SK-N-SH (cell line): Measurements from ENCODE around the gene STON1. TPM values are rescaled to one million over a fixed set of nuclear protein-coding genes. Genes with fewer than 3 reads are reported as not detected.

Source experiments
- CTCF ChIA-PET: fragments of 300-600, 350-600 bp; formaldehyde crosslinking; extraction: SDS; loops from one replicate; lab custom pipeline; 2021; lab: Yijun Ruan, JAX
- POLR2A ChIA-PET: fragments of 350-600 bp; sonication (Branson Sonifier 250); formaldehyde crosslinking; extraction: SDS; loops from one replicate; lab custom pipeline; 2020; ENCODE audit warnings: antibody characterized with exemption, inconsistent platforms; lab: Yijun Ruan, JAX
- DNase-seq: peaks from one replicate; pipeline ENCODE4 v3.0.0; 2012
- H2AFZ ChIP-seq: fragments of 200-600 bp; sonication (generic); 2 replicates; pipeline ENCODE4 v1.8.1; 2016; ENCODE audit warnings: antibody characterized with exemption, mild to moderate bottlenecking, low read depth
- H3F3A ChIP-seq: fragments of 200-600 bp; sonication (generic); replicated peaks from 2 replicates; pipeline ENCODE3; 2016; ENCODE audit warnings: antibody characterized with exemption, mild to moderate bottlenecking; ENCODE audit not compliant: insufficient read depth
- H3K27ac ChIP-seq, 2 experiments: fragments of 200-500 bp in 1 of 2; fragments of 200-600 bp in 1 of 2; sonication (Bioruptor generic) in 1 of 2; sonication (generic), shearing (Covaris generic) in 1 of 2; 2 replicates each; pipeline versions ENCODE4 v1.5.1 to v1.6.1; 2014 to 2016; ENCODE audit warnings: low read depth in 2 of 2, inconsistent platforms in 1 of 2, low read length in 1 of 2, mild to moderate bottlenecking in 1 of 2, mixed read lengths in 1 of 2
- H3K27me3 ChIP-seq: fragments of 200-600 bp; sonication (generic), shearing (Covaris generic); 2 replicates; pipeline ENCODE4 v1.6.1; 2016; ENCODE audit warnings: mixed run types; ENCODE audit not compliant: insufficient read depth
- H3K36me3 ChIP-seq, 2 experiments: fragments of 200-500 bp in 1 of 2; fragments of 200-600 bp in 1 of 2; sonication (Bioruptor generic) in 1 of 2; sonication (generic) in 1 of 2; replicated peaks in 1 of 2; 2 replicates each; pipeline versions ENCODE3 to v1.5.1; 2014 to 2016; ENCODE audit warnings: low read length in 1 of 2, mild to moderate bottlenecking in 1 of 2; ENCODE audit not compliant: insufficient read depth in 2 of 2, control insufficient read depth in 1 of 2
- H3K4me1 ChIP-seq, 2 experiments: fragments of 200-500 bp in 1 of 2; fragments of 200-600 bp in 1 of 2; sonication (Bioruptor generic) in 1 of 2; sonication (generic), shearing (Covaris generic) in 1 of 2; 2 replicates each; pipeline versions ENCODE4 v1.5.1 to v1.6.1; 2014 to 2016; ENCODE audit warnings: low read depth in 1 of 2, low read length in 1 of 2, mixed run types in 1 of 2; ENCODE audit not compliant: insufficient read depth in 2 of 2, control insufficient read depth in 1 of 2
- H3K4me2 ChIP-seq: fragments of 200-600 bp; sonication (generic), shearing (Covaris generic); 2 replicates; pipeline ENCODE4 v1.6.1; 2017; ENCODE audit warnings: mixed run types
- H3K4me3 ChIP-seq, 2 experiments: fragments of 200-500 bp in 1 of 2; fragments of 200-600 bp in 1 of 2; sonication (Bioruptor generic) in 1 of 2; sonication (generic), shearing (Covaris generic) in 1 of 2; 2 replicates each; pipeline versions ENCODE4 v1.5.1 to v1.8.1; 2014 to 2016; ENCODE audit warnings: low read depth in 2 of 2, inconsistent platforms in 1 of 2, low read length in 1 of 2, mild to moderate bottlenecking in 1 of 2, mixed read lengths in 1 of 2, moderate library complexity in 1 of 2
- H3K79me2 ChIP-seq: fragments of 200-600 bp; sonication (generic); 2 replicates; pipeline ENCODE4 v1.8.1; 2017; ENCODE audit warnings: mild to moderate bottlenecking; ENCODE audit not compliant: insufficient read depth
- H3K9ac ChIP-seq: fragments of 200-600 bp; sonication (generic); 2 replicates; pipeline ENCODE4 v1.6.1; 2017; ENCODE audit warnings: mixed run types
- H3K9me2 ChIP-seq: fragments of 200-600 bp; sonication (generic); 2 replicates; pipeline ENCODE4 v1.6.1; 2017; ENCODE audit warnings: mixed run types
- H3K9me3 ChIP-seq: fragments of 200-600 bp; sonication (generic); 2 replicates; pipeline ENCODE4 v1.6.1; 2017; ENCODE audit warnings: mixed run types, mild to moderate bottlenecking, moderate library complexity
- H4K20me1 ChIP-seq: fragments of 200-600 bp; sonication (generic); 2 replicates; pipeline ENCODE4 v1.6.1; 2017; ENCODE audit warnings: mild to moderate bottlenecking, mixed run types; ENCODE audit not compliant: insufficient read depth
- ELF1 ChIP-seq: IDR thresholded peaks from 2 replicates; pipeline ENCODE4 v1.4.0; 2012
- EP300 ChIP-seq, 2 experiments: IDR thresholded peaks; 2 replicates each; pipeline versions ENCODE4 v1.4.0 to v1.6.1; 2012; ENCODE audit warnings: borderline replicate concordance in 1 of 2, low read depth in 1 of 2, low read length in 1 of 2
- FOSL2 ChIP-seq: IDR thresholded peaks from 2 replicates; pipeline ENCODE4 v1.4.0; 2012; ENCODE audit warnings: low read depth, mild to moderate bottlenecking, moderate library complexity, borderline replicate concordance
- GATA2 ChIP-seq: sonication (generic); formaldehyde crosslinking; IDR thresholded peaks from 2 replicates; pipeline ENCODE4 v1.5.0; 2020; ENCODE audit warnings: mild to moderate bottlenecking, missing genetic modification reagents
- MAX ChIP-seq: IDR thresholded peaks from 2 replicates; pipeline ENCODE4 v1.4.0; 2012; ENCODE audit warnings: low read depth
- MXI1 ChIP-seq: IDR thresholded peaks from 2 replicates; pipeline ENCODE4 v1.6.1; 2012; ENCODE audit warnings: mild to moderate bottlenecking, low read depth, low read length, improper control_type of control experiment
- NFIC ChIP-seq: IDR thresholded peaks from 2 replicates; pipeline ENCODE4 v1.4.0; 2012; ENCODE audit warnings: borderline replicate concordance
- POLR2AphosphoS5 ChIP-seq: IDR thresholded peaks from 2 replicates; pipeline ENCODE4 v1.6.1; 2012; ENCODE audit warnings: low read depth, low read length
- RAD21 ChIP-seq: IDR thresholded peaks from 2 replicates; pipeline ENCODE4 v1.6.1; 2012; ENCODE audit warnings: mild to moderate bottlenecking, low read length
- RCOR1 ChIP-seq: fragments of 150-350 bp; IDR thresholded peaks from 2 replicates; pipeline ENCODE4 v1.6.1; 2017; ENCODE audit warnings: antibody characterized with exemption, low read length
- RFX5 ChIP-seq: IDR thresholded peaks from 2 replicates; pipeline ENCODE4 v1.6.1; 2012; ENCODE audit warnings: mild to moderate bottlenecking, improper control_type of control experiment, low read length
- RXRA ChIP-seq: IDR thresholded peaks from 2 replicates; pipeline ENCODE4 v1.4.0; 2012; ENCODE audit warnings: low read depth, mild to moderate bottlenecking, borderline replicate concordance
- TAF1 ChIP-seq: IDR thresholded peaks from 2 replicates; pipeline ENCODE4 v1.6.1; 2012; ENCODE audit warnings: low read depth, mild to moderate bottlenecking, low read length, moderate library complexity, borderline replicate concordance
- TEAD4 ChIP-seq: IDR thresholded peaks from 2 replicates; pipeline ENCODE4 v1.4.0; 2012; ENCODE audit warnings: mild to moderate bottlenecking, borderline replicate concordance; ENCODE audit not compliant: insufficient read depth
- USF1 ChIP-seq: IDR thresholded peaks from 2 replicates; pipeline ENCODE4 v1.4.0; 2012; ENCODE audit warnings: low read depth, borderline replicate concordance
- USF2 ChIP-seq: fragments of 150-350 bp; IDR thresholded peaks from 2 replicates; pipeline ENCODE4 v1.6.1; 2017; ENCODE audit warnings: antibody characterized with exemption, low read length, low read depth, borderline replicate concordance
- WGBS: methylation state at CpG from one replicate; pipeline ENCODE4 v1.1.6; 2017; ENCODE audit warnings: low lambda C conversion rate; 5-methylcytosine and 5-hydroxymethylcytosine counted together
- polyA plus RNA-seq, 3 experiments: library from polyadenylated mRNA; depleted of rRNA; stranded (reverse); fragments of >200 nt; gene quantifications; 2 replicates each; pipeline ENCODE4 v1.2.3, GENCODE V29; 2012
- TF ChIP-seq, protein P1 (sequence below): fragments of 200-600 bp; sonication (generic); IDR thresholded peaks from 2 replicates; pipeline ENCODE4 v1.6.1; 2017; ENCODE audit warnings: antibody characterized with exemption, mild to moderate bottlenecking, moderate library complexity
- TF ChIP-seq, protein P2 (sequence below): IDR thresholded peaks from 2 replicates; pipeline ENCODE4 v1.4.0; 2012; ENCODE audit warnings: low read depth, borderline replicate concordance

The STON1 gene
- polyA plus RNA-seq, 1 of the 3 experiments (the other 2 are of a cell fraction) = 4.2 TPM

DNA sequence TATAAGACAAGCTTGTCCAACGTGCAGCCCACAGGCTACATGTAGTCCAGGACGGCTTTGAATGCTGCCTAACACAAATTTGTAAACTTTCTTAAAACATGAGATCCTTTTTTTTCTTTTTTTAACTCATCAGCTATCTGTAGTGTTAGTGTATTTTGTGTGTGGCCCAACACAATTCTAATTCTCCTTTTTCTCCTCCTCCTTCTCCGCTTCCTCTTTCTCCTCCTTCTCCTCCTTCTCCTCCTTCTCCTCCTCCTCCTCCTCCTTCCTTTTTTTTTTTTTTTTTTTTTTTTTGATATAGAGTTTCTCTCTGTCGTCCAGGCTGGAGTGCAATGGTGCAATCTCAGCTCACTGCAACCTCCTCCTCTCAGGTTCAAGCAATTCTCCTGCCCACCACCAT is 48.4 kb downstream of the STON1 start (continued):
- TF ChIP-seq TAF1 = no peak

DNA sequence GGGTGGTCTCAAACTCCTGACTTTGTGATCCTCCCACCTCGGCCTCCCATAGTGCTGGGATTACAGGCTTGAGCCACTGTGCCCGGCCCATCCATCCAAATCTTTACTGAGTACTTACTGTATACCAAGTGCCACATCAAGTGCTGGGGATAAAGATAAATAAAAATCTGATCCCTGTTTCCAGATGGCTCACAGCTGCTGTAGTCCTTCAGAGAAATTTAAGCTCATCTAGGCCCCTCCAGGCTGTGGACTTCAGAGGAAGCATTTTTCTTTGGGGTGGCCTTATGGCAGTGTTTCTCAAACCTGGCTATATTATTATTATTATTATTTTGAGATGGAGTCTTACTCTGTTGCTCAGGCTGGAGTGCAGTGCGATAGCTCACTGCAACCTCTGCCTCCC is 54.0 kb downstream of the STON1 start:
- Histone ChIP-seq H2AFZ (no peak overlapping the region), H3K36me3 (peaks cover 0 to 10% of the 10 kb centered on the region in 2 experiments), H3K27me3 (no peaks in the 10 kb centered on the region), H4K20me1 (no peaks in the 10 kb centered on the region), H3K9me2 (no peaks in the 10 kb centered on the region), H3K4me2 (no peak overlapping the region), H3K4me3 (no peak overlapping the region), H3K27ac (no peak overlapping the region), H3F3A (no peaks in the 10 kb centered on the region), H3K9ac (no peak overlapping the region), H3K4me1 (no peaks in the 10 kb centered on the region), H3K79me2 (no peaks in the 10 kb centered on the region), H3K9me3 (no peaks in the 10 kb centered on the region)
- no peak for DNase-seq
- ChIA-PET CTCF (no interaction called here), POLR2A (no interaction called here)
- 79% methylated on average over 3 of the region's 3 CpGs for WGBS
- TF ChIP-seq RFX5 = no peak
- no peak for TF ChIP-seq ELF1
- TF ChIP-seq TEAD4 = no peak
- TF ChIP-seq, protein P1, sequence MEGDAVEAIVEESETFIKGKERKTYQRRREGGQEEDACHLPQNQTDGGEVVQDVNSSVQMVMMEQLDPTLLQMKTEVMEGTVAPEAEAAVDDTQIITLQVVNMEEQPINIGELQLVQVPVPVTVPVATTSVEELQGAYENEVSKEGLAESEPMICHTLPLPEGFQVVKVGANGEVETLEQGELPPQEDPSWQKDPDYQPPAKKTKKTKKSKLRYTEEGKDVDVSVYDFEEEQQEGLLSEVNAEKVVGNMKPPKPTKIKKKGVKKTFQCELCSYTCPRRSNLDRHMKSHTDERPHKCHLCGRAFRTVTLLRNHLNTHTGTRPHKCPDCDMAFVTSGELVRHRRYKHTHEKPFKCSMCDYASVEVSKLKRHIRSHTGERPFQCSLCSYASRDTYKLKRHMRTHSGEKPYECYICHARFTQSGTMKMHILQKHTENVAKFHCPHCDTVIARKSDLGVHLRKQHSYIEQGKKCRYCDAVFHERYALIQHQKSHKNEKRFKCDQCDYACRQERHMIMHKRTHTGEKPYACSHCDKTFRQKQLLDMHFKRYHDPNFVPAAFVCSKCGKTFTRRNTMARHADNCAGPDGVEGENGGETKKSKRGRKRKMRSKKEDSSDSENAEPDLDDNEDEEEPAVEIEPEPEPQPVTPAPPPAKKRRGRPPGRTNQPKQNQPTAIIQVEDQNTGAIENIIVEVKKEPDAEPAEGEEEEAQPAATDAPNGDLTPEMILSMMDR = no peak
- TF ChIP-seq MXI1 = no peak
- no peak for TF ChIP-seq POLR2AphosphoS5
- no peak for TF ChIP-seq RCOR1
- TF ChIP-seq NFIC = no peak
- TF ChIP-seq RXRA = no peak
- TF ChIP-seq TAF1 = no peak
- TF ChIP-seq USF2 = no peak
- no peak for TF ChIP-seq USF1
- TF ChIP-seq MAX = no peak
- no peak for TF ChIP-seq EP300 (IDR thresholded peaks at IDR 0.05; ENCODE audit: borderline replicate concordance in 1 of 2, low read depth in 1 of 2, low read length in 1 of 2)
- no peak for TF ChIP-seq GATA2 (CRISPR knock-in tag)
- no peak for TF ChIP-seq FOSL2
- no peak for TF ChIP-seq RAD21
- TF ChIP-seq, protein P2, sequence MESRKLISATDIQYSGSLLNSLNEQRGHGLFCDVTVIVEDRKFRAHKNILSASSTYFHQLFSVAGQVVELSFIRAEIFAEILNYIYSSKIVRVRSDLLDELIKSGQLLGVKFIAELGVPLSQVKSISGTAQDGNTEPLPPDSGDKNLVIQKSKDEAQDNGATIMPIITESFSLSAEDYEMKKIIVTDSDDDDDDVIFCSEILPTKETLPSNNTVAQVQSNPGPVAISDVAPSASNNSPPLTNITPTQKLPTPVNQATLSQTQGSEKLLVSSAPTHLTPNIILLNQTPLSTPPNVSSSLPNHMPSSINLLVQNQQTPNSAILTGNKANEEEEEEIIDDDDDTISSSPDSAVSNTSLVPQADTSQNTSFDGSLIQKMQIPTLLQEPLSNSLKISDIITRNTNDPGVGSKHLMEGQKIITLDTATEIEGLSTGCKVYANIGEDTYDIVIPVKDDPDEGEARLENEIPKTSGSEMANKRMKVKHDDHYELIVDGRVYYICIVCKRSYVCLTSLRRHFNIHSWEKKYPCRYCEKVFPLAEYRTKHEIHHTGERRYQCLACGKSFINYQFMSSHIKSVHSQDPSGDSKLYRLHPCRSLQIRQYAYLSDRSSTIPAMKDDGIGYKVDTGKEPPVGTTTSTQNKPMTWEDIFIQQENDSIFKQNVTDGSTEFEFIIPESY = no peak
